Measurements from ENCODE around the gene PPP1R1C.

The PPP1R1C gene

DNA sequence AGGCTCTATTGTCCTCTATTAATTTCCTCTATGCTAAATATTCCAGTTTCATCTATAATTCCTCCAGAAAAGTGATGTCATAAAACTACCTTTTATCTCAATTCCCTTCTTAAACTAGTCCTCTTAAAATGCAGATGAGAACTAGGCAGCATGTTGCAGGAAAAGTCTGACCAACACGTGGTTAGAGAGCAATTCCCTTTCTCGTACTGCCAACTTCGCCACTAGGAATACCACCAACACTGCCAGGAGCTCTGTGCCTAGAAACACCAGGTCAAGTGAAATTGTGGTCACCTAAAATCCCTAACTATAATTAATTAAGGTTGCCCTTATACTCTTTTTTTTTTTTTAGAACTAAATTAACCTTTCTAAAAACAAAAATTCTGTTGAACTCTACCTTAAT is 127.7 kb downstream of the PPP1R1C start:
- no peak for DNase-seq (ENCODE audit: low read depth in 2 of 2)

DNA sequence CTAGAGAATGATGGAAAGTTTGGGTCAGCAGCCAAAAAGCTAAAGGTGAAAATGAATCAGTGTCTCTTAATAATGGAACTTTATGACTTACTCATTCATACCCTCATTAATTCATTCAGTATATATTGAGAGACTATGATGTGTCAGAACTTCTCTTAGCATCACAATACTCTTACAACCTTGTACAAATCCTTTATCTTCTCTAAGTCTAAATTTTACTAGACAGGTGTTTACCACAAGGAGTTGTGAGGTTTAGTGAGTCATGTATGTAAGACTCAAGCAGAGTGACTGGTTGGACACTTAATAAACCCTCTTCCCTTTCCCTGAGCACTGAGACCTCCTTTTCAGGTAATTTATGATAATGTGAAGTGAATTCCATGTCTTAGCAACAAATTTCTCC is 129.6 kb downstream of the PPP1R1C start:
- DNase-seq (ENCODE audit: low read depth in 2 of 2): no peak

GRCh38 chr2:182116774-182117173 is 131.1 kb downstream of the PPP1R1C start:
- DNase-seq (ENCODE audit: low read depth in 2 of 2): no peak

DNA sequence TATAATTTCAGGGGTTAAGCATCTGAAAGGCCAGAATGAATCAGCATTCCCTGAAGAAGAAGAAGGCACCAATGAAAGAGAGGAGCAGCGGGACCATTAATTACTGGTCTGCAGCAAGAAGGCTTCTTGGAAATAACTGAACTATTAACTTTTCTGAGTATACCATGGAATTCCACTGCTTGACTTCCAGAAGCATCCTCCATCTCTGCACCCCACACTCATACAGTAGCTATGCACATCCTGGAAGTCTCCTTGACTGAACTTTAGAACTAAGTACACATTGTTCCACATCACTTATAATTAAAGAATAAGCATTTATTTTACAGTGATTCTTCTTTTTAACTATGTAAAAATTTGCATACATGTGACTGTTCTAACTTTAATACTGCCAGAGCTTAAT is 131.5 kb downstream of the PPP1R1C start:
- no peak for DNase-seq (ENCODE audit: low read depth in 2 of 2)

DNA sequence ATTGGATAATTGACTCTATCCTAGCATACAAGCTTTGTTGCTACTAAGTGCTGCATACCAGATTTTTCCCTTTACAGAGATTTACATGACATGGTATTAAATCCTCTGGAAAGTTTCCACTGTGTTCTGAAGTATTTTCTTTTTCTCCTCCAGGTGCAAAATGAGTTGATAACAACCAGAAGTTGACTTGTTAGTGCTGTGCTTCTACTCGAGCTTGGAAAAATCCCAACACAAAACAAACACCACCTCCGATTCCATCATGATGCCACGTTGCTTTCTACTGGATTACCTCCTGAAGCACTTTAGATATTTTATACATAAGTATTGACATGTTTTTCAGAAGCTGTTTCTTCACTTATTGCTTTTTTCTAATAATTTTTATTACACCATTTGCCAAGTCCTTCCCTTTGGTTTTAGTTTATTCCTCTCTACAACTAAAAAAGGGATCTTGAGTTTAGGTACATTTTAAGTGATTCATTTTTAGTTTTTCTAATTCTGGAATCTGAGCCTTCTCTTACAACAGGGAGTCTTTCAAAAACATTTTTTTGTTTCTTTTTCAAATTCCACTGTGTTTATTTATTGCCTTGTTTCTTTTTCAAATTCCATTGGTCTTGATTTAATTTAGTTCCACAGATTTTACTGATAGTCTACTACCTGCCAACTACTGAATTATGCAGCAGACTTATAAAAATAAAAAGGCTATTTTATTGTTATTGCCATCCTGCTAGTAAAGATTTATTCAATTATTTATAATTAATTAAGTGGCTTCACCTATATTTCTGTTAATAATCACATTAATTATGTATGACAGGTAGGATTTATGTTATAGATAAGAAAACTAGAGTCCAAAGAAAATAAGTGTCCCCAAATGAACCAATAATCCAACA is 143.4 kb downstream of the PPP1R1C start:
- no peak for DNase-seq (ENCODE audit: low read depth in 2 of 2)

DNA sequence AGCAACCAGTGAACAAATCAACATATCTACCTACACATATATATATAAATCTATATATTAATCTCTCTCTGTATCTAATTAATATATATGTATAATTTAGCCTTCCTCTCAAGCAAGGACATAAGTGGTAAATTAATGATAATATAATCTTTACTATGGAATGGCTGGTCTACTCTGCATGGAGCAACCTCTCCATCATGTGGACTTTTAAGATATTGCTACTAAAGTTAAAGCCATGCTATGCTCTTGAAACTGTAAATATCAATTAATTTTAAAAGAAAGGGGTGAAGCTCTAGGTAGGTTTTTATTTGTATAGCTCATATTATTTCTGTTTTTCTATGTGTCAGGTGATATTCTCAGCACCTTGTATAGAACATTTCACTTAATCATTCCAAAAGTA is 147.0 kb downstream of the PPP1R1C start:
- DNase-seq (ENCODE audit: low read depth in 2 of 2): no peak

GRCh38 chr2:182133195-182133891 is 147.7 kb downstream of the PPP1R1C start:
- DNase-seq (ENCODE audit: low read depth in 2 of 2): no peak

- DNase-seq (ENCODE audit: low read depth in 2 of 2): no peak
Observed at GRCh38 chr2:182134201-182134600, 148.5 kb downstream of the PPP1R1C start.

DNA sequence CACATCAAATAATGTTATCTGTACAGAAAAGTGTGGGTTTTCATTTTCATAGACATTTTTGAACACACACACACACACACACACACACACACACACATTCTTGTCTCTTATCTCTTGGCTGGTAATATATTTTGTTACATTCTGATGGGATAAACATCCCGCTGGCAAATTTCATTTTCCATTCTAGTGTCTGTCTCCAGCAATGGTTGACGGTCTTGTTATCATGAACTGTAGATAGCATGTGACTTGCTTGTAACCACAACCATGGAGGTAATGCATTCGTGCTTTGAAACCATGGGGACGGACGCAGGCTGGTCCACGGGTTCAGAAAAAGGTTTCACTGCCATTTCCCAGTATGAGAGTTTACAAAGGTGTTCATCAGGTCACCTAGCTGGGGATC is 156.4 kb downstream of the PPP1R1C start:
- DNase-seq (ENCODE audit: low read depth in 2 of 2): no peak

GRCh38 chr2:182144041-182144775 is 158.6 kb downstream of the PPP1R1C start:
- DNase-seq (ENCODE audit: low read depth in 2 of 2): no peak

- DNase-seq (ENCODE audit: low read depth in 2 of 2): no peak
Observed at GRCh38 chr2:182144776-182145165, 159.1 kb downstream of the PPP1R1C start.

GRCh38 chr2:182148344-182148743 is 162.7 kb downstream of the PPP1R1C start:
- no peak for DNase-seq (ENCODE audit: low read depth in 2 of 2)

DNA sequence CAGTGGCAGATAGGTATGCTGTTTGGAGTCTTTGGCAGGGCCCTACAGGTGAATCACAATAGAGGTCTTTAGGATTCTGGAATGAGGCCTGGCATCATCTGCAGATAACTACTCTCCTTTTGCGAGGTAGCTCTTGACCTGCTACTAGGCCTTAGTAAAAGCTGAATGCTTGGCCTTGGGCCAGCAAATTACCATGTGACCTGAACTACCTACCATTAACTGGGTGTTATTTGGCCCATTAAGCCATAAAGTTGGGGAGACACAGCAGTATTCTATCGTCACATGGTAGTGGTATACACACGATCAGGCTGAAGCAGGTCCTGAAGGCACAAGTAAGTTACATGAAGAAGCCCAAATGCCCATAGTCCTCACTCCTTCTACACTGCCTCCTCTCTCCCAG is 178.2 kb downstream of the PPP1R1C start:
- no peak for DNase-seq (ENCODE audit: low read depth in 2 of 2)

- DNase-seq (ENCODE audit: low read depth in 2 of 2): no peak
Observed at GRCh38 chr2:182164686-182165085, 179.0 kb downstream of the PPP1R1C start.

DNA sequence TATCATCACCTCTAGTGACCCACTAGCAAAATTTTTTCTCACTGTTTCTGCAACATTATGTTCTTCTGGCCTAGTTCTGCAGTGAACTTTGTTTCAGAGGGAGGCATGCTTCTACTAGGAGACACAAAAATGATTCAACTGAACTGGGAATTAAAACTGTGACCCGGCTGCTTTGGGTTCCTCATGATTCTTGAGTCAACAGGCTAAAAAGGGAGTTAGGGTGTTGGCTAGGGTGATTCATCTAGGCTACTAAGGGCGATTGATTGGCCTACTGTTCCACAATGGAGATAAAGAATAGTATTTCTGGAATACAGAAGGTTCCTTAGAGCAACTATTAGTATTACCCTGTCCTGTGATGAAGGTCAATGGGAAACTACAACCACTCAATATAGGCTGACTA is 179.5 kb downstream of the PPP1R1C start:
- no peak for DNase-seq (ENCODE audit: low read depth in 2 of 2)

- DNase-seq (ENCODE audit: low read depth in 2 of 2): no peak
Observed at GRCh38 chr2:182166406-182166805, 180.8 kb downstream of the PPP1R1C start.

- DNase-seq (ENCODE audit: low read depth in 2 of 2): no peak
Observed at GRCh38 chr2:182166841-182167240, 181.2 kb downstream of the PPP1R1C start.

Data from fibroblast of skin of left biceps (primary cell).